HepG2 (cell line): Measurements from ENCODE around the gene SLC41A1. TPM values are rescaled to one million over a fixed set of nuclear protein-coding genes. Genes with fewer than 3 reads are reported as not detected.

ENCODE experiments used
- ATAD3A ChIP-seq: sonication (generic); formaldehyde crosslinking; IDR thresholded peaks from 2 replicates; pipeline ENCODE4 v1.4.0; 2020; ENCODE audit warnings: missing genetic modification reagents
- BRD4 ChIP-seq: sonication (generic); formaldehyde crosslinking; IDR thresholded peaks from 2 replicates; pipeline ENCODE4 v1.4.0; 2020; ENCODE audit warnings: missing genetic modification reagents
- MAZ ChIP-seq, 2 experiments: sonication (generic) in 1 of 2; formaldehyde crosslinking in 1 of 2; IDR thresholded peaks; 2 replicates each; pipeline versions ENCODE4 v1.5.0 to v1.6.1; 2012 to 2020; ENCODE audit warnings: low read depth in 2 of 2, mild to moderate bottlenecking in 2 of 2, borderline replicate concordance in 1 of 2, improper control_type of control experiment in 1 of 2, low read length in 1 of 2, missing genetic modification reagents in 1 of 2, moderate library complexity in 1 of 2
- NFKBIZ ChIP-seq: IDR thresholded peaks from 2 replicates; pipeline ENCODE4 v1.6.1; 2018; ENCODE audit warnings: missing genetic modification reagents, missing compliant biosample characterization
- NONO ChIP-seq, 2 experiments: fragments of 450-650 bp in 1 of 2; sonication (generic) in 1 of 2; formaldehyde crosslinking in 1 of 2; IDR thresholded peaks in 1 of 2; conservative IDR thresholded peaks in 1 of 2; 2 replicates each; pipeline versions ENCODE4 v1.6.1 to v1.8.0; 2017 to 2022; ENCODE audit warnings: mild to moderate bottlenecking in 1 of 2, missing genetic modification reagents in 1 of 2, moderate library complexity in 1 of 2
- PHF5A ChIP-seq: IDR thresholded peaks from one replicate; pipeline ENCODE4 v1.6.1; 2018; ENCODE audit warnings: low read depth, missing genetic modification reagents; ENCODE audit not compliant: unreplicated experiment
- RBFOX2 ChIP-seq: fragments of 200-400 bp; formaldehyde crosslinking; IDR thresholded peaks from 2 replicates; pipeline ENCODE4 v1.6.1; 2017; ENCODE audit warnings: low read depth, mild to moderate bottlenecking, low read length
- RBM22 ChIP-seq: fragments of 200-400 bp; formaldehyde crosslinking; optimal IDR thresholded peaks from 2 replicates; pipeline ENCODE3; 2017; ENCODE audit warnings: mild to moderate bottlenecking, low read length, moderate library complexity
- SRSF4 ChIP-seq: fragments of 200-400 bp; formaldehyde crosslinking; IDR thresholded peaks from one replicate; pipeline ENCODE4 v1.6.1; 2018; ENCODE audit warnings: mild to moderate bottlenecking, low read depth, low read length, moderate library complexity; ENCODE audit not compliant: poor library complexity, severe bottlenecking
- ZC3H13 ChIP-seq: sonication (generic); formaldehyde crosslinking; IDR thresholded peaks from 2 replicates; pipeline ENCODE4 v1.8.1; 2023; ENCODE audit warnings: mild to moderate bottlenecking, missing genetic modification reagents, moderate library complexity
- ZFP90 ChIP-seq: sonication (generic); formaldehyde crosslinking; IDR thresholded peaks from 2 replicates; pipeline ENCODE4 v1.8.0; 2022; ENCODE audit warnings: missing genetic modification reagents, mild to moderate bottlenecking, inconsistent platforms, borderline replicate concordance
- ZNF274 ChIP-seq: sonication (generic); formaldehyde crosslinking; IDR thresholded peaks from 2 replicates; pipeline ENCODE4 v1.5.1; 2020; ENCODE audit warnings: mild to moderate bottlenecking, missing genetic modification reagents
- ZNF33B ChIP-seq: sonication (generic); formaldehyde crosslinking; IDR thresholded peaks from 2 replicates; pipeline ENCODE4 v1.5.1; 2020; ENCODE audit warnings: mild to moderate bottlenecking, missing genetic modification reagents
- polyA plus RNA-seq, 8 experiments: library from polyadenylated mRNA; depleted of rRNA in 3 of 8; stranded (reverse) in 7 of 8; unstranded in 1 of 8; fragments of >200 nt; fragmentation: Illumina TruSeq in 4 of 8; extraction: Trizol in 4 of 8; gene quantifications; 2 replicates each; pipeline versions ENCODE4 v1.2.1 to v1.2.3, GENCODE V29; 2011 to 2016; ENCODE audit warnings: low read depth in 4 of 8, missing spikeins in 1 of 8, mixed read lengths in 1 of 8; ENCODE audit not compliant: insufficient read depth in 1 of 8
- total RNA-seq, 5 experiments: library from RNA; depleted of rRNA; stranded (reverse); fragments of >200 nt; fragmentation: Illumina TruSeq; extraction: Trizol; gene quantifications; 2 replicates each; pipeline ENCODE4 v1.2.3, GENCODE V29; 2016; ENCODE audit warnings: low read depth in 1 of 5
- TF ChIP-seq, protein P1 (sequence below): sonication (generic); formaldehyde crosslinking; IDR thresholded peaks from 2 replicates; pipeline ENCODE4 v1.9.0; 2021; ENCODE audit warnings: missing genetic modification reagents, borderline replicate concordance
- TF ChIP-seq, protein P2 (sequence below): sonication (generic); formaldehyde crosslinking; IDR thresholded peaks from 2 replicates; pipeline ENCODE4 v1.8.0; 2022; ENCODE audit warnings: missing genetic modification reagents, mild to moderate bottlenecking, borderline replicate concordance
- TF ChIP-seq, protein P3 (sequence below): sonication (generic); formaldehyde crosslinking; IDR thresholded peaks from 2 replicates; pipeline ENCODE4 v1.9.0; 2021; ENCODE audit warnings: missing genetic modification reagents, borderline replicate concordance
- TF ChIP-seq, protein P4 (sequence below): sonication (generic); formaldehyde crosslinking; IDR thresholded peaks from 2 replicates; pipeline ENCODE4 v1.5.0; 2020; ENCODE audit warnings: mild to moderate bottlenecking, missing genetic modification reagents, borderline replicate concordance

Gene SLC41A1
- total and polyA plus RNA-seq, 2 of the 13 experiments (the other 11 are each of a cell fraction or from before 2014, with no cell fraction given) = 2.2 to 4.6 TPM

DNA sequence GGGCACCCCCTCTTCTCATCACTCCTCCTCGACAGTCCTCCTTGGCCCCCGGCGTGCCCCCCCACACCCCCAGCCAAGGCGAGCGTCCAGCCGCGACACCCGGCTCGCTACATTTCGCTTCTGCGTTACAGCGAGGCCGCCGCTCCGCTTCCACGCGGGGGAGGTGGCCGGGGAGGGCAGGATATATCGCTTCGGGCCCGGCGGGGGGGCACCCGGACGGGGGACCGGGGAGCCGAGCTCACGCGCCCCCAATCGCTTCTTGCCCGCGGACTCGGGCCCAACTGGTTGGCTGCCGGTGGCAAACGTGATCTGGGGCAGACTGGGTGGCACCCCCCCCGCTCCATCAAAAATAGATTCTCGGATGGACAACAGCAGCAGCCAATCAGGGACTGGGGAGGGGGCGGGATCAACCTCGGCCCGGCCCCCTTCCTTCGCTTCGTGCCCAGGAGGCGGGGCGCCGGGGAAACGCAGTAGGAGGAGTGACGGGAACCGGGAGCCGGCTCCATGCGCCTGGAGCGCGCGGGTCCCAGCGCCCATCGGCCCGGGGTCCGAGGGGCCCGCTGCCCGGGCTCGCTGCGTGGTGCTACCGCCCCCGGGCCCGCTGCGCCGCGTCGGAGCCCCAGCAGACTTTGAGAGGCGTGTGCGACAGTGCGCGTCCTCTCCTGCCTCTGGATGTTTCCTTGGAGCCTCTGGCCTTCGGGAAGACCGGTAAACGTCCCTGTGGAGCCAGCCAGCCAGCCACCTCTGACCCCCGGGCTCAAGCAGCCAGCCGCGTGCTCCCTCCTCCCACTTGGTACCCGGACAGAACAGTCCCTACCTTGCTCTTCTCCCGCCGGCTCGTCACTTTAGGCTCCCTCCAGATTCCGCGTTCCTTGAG is at the start of gene SLC41A1 (continued):
- TF ChIP-seq, protein P1, sequence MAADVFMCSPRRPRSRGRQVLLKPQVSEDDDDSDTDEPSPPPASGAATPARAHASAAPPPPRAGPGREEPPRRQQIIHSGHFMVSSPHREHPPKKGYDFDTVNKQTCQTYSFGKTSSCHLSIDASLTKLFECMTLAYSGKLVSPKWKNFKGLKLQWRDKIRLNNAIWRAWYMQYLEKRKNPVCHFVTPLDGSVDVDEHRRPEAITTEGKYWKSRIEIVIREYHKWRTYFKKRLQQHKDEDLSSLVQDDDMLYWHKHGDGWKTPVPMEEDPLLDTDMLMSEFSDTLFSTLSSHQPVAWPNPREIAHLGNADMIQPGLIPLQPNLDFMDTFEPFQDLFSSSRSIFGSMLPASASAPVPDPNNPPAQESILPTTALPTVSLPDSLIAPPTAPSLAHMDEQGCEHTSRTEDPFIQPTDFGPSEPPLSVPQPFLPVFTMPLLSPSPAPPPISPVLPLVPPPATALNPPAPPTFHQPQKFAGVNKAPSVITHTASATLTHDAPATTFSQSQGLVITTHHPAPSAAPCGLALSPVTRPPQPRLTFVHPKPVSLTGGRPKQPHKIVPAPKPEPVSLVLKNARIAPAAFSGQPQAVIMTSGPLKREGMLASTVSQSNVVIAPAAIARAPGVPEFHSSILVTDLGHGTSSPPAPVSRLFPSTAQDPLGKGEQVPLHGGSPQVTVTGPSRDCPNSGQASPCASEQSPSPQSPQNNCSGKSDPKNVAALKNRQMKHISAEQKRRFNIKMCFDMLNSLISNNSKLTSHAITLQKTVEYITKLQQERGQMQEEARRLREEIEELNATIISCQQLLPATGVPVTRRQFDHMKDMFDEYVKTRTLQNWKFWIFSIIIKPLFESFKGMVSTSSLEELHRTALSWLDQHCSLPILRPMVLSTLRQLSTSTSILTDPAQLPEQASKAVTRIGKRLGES (CRISPR knock-in tag) = no peak
- TF ChIP-seq, protein P2, sequence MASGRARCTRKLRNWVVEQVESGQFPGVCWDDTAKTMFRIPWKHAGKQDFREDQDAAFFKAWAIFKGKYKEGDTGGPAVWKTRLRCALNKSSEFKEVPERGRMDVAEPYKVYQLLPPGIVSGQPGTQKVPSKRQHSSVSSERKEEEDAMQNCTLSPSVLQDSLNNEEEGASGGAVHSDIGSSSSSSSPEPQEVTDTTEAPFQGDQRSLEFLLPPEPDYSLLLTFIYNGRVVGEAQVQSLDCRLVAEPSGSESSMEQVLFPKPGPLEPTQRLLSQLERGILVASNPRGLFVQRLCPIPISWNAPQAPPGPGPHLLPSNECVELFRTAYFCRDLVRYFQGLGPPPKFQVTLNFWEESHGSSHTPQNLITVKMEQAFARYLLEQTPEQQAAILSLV (CRISPR knock-in tag) = no peak
- TF ChIP-seq NFKBIZ (no peak), ZC3H13 (0 out of 2 replicates have a peak, but pooled peaks have one; percentile 39), ZFP90 (CRISPR knock-in tag) (peak; percentile 48; the same call in 1 of the 2 replicates), MAZ (IDR thresholded peaks at IDR 0.05; ENCODE audit: borderline replicate concordance, low read depth, low read length) (0 out of 2 replicates have a peak, but pooled peaks have one; percentile 16), MAZ (CRISPR knock-in tag; IDR thresholded peaks at IDR 0.05; ENCODE audit: low read depth) (no peak), RBM22 (no peak), ZNF33B (CRISPR knock-in tag) (no peak), ZNF274 (CRISPR knock-in tag) (no peak), SRSF4 (no peak), NONO (IDR thresholded peaks at IDR 0.05) (no peak), NONO (CRISPR knock-in tag; conservative IDR thresholded peaks at IDR 0.05) (peak; percentile 42; the same call in 1 of the 2 replicates), ATAD3A (CRISPR knock-in tag) (no peak), PHF5A (CRISPR knock-in tag) (no peak), RBFOX2 (peak; percentile 30; the same call in 1 of the 2 replicates), BRD4 (CRISPR knock-in tag) (no peak)
- TF ChIP-seq, protein P3, sequence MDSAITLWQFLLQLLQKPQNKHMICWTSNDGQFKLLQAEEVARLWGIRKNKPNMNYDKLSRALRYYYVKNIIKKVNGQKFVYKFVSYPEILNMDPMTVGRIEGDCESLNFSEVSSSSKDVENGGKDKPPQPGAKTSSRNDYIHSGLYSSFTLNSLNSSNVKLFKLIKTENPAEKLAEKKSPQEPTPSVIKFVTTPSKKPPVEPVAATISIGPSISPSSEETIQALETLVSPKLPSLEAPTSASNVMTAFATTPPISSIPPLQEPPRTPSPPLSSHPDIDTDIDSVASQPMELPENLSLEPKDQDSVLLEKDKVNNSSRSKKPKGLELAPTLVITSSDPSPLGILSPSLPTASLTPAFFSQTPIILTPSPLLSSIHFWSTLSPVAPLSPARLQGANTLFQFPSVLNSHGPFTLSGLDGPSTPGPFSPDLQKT (CRISPR knock-in tag) = no peak
- TF ChIP-seq, protein P4, sequence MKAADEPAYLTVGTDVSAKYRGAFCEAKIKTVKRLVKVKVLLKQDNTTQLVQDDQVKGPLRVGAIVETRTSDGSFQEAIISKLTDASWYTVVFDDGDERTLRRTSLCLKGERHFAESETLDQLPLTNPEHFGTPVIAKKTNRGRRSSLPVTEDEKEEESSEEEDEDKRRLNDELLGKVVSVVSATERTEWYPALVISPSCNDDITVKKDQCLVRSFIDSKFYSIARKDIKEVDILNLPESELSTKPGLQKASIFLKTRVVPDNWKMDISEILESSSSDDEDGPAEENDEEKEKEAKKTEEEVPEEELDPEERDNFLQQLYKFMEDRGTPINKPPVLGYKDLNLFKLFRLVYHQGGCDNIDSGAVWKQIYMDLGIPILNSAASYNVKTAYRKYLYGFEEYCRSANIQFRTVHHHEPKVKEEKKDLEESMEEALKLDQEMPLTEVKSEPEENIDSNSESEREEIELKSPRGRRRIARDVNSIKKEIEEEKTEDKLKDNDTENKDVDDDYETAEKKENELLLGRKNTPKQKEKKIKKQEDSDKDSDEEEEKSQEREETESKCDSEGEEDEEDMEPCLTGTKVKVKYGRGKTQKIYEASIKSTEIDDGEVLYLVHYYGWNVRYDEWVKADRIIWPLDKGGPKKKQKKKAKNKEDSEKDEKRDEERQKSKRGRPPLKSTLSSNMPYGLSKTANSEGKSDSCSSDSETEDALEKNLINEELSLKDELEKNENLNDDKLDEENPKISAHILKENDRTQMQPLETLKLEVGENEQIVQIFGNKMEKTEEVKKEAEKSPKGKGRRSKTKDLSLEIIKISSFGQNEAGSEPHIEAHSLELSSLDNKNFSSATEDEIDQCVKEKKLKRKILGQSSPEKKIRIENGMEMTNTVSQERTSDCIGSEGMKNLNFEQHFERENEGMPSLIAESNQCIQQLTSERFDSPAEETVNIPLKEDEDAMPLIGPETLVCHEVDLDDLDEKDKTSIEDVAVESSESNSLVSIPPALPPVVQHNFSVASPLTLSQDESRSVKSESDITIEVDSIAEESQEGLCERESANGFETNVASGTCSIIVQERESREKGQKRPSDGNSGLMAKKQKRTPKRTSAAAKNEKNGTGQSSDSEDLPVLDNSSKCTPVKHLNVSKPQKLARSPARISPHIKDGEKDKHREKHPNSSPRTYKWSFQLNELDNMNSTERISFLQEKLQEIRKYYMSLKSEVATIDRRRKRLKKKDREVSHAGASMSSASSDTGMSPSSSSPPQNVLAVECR = peak; percentile 46; the same call in 1 of the 2 replicates
